ENCODE results near the gene HPSE2.

The HPSE2 gene

DNA sequence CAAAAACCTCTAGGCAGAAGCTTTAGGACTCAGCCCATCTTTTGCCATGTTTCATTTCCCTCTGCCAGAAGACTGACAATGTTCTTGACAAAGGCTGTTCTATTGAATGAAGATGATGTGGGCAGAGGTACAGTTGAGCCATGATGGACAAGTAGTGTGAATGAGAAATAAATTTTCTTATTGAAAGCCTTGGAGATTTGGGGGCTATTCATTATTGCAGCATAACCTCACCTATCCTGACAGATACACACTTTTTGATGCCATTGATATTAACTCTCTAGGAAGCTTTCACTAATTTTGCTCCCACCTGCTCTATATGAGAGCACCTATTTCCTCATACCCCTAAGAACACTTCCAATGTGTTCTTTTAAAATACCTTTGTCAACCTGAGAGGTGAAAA lies 752.0 kb downstream of the HPSE2 start:
- no peaks in the 10 kb centered on the region for H3K4me1 ChIP-seq (ENCODE audit: control insufficient read depth, low read depth, low read length)
- no peaks in the 10 kb centered on the region for H3K79me2 ChIP-seq (ENCODE audit: control insufficient read depth, insufficient read depth, low read length)
- no peak overlapping the region for H2BK5ac ChIP-seq (ENCODE audit: low read length)
- no peak overlapping the region for H3K23ac ChIP-seq (ENCODE audit: low read length)
- DNase-seq = no peak
- no peak overlapping the region for H3K4me3 ChIP-seq (ENCODE audit: low read length)
- H3K56ac ChIP-seq (ENCODE audit: low read length) = no peak overlapping the region
- no peak overlapping the region for H4K8ac ChIP-seq (ENCODE audit: low read depth, low read length)
- no peak overlapping the region for H4K5ac ChIP-seq (ENCODE audit: low read length)
- H3K36me3 ChIP-seq (ENCODE audit: control insufficient read depth, insufficient read depth, low read length) = no peaks in the 10 kb centered on the region
- no peak overlapping the region for H3K4me2 ChIP-seq (ENCODE audit: low read length)
- no peak overlapping the region for H3K9ac ChIP-seq (ENCODE audit: low read length)
- no peaks in the 10 kb centered on the region for H3K79me1 ChIP-seq (ENCODE audit: low read length)
- no peak overlapping the region for H2AK5ac ChIP-seq (ENCODE audit: low read length)
- H3K18ac ChIP-seq (ENCODE audit: low read length) = no peak overlapping the region
- peaks cover 1% of the 10 kb centered on the region for H3K27me3 ChIP-seq (ENCODE audit: insufficient read depth, low read length, poor library complexity)
- H3K27ac ChIP-seq (ENCODE audit: low read depth, low read length) = no peak overlapping the region
- H2BK120ac ChIP-seq (ENCODE audit: low read depth, low read length) = no peak overlapping the region
- no peak overlapping the region for H2BK15ac ChIP-seq (replicated peaks; ENCODE audit: low read depth)
- no peak overlapping the region for H3K4ac ChIP-seq (ENCODE audit: low read depth, low read length)

DNA sequence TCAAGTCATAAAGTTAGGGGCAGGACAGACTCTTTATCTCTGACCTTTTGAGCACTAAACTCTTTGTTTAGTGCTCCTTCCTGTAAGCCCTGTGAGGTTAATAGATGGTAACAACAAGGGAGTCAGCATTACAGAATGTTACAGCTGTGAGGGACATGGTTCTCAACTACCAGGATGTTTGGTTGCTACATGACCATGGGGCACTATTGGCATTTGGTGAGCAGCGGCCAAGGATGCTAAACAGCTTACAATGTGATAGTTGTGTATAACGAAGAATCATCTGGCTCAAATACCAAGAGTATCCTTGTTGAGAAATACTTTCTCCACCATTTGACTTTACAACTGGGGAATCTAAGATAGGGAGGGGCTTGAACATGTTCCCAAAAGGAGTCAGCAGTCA lies 753.6 kb downstream of the HPSE2 start:
- H3K79me1 ChIP-seq (ENCODE audit: low read length) = no peaks in the 10 kb centered on the region
- no peak overlapping the region for H4K8ac ChIP-seq (ENCODE audit: low read depth, low read length)
- H3K27ac ChIP-seq (ENCODE audit: low read depth, low read length) = no peak overlapping the region
- no peak overlapping the region for H3K56ac ChIP-seq (ENCODE audit: low read length)
- no peak overlapping the region for H2BK5ac ChIP-seq (ENCODE audit: low read length)
- no peak overlapping the region for H3K9ac ChIP-seq (ENCODE audit: low read length)
- no peak overlapping the region for H2AK5ac ChIP-seq (ENCODE audit: low read length)
- H3K36me3 ChIP-seq (ENCODE audit: control insufficient read depth, insufficient read depth, low read length) = no peaks in the 10 kb centered on the region
- H3K79me2 ChIP-seq (ENCODE audit: control insufficient read depth, insufficient read depth, low read length) = no peaks in the 10 kb centered on the region
- H3K23ac ChIP-seq (ENCODE audit: low read length) = no peak overlapping the region
- H3K4me1 ChIP-seq (ENCODE audit: control insufficient read depth, low read depth, low read length) = peaks cover 2% of the 10 kb centered on the region
- H3K4ac ChIP-seq (ENCODE audit: low read depth, low read length) = no peak overlapping the region
- H4K5ac ChIP-seq (ENCODE audit: low read length) = no peak overlapping the region
- no peak overlapping the region for H2BK120ac ChIP-seq (ENCODE audit: low read depth, low read length)
- WGBS (ENCODE audit: extremely low coverage, insufficient coverage, low lambda C conversion rate) = no CpG with 5 or more reads among the region's 2 CpGs
- H3K27me3 ChIP-seq (ENCODE audit: insufficient read depth, low read length, poor library complexity) = no peaks in the 10 kb centered on the region
- no peak for DNase-seq
- H2BK15ac ChIP-seq (replicated peaks; ENCODE audit: low read depth) = no peak overlapping the region
- no peak overlapping the region for H3K4me2 ChIP-seq (ENCODE audit: low read length)
- H3K4me3 ChIP-seq (ENCODE audit: low read length) = no peak overlapping the region
- no peak overlapping the region for H3K18ac ChIP-seq (ENCODE audit: low read length)

- Histone ChIP-seq H3K23ac (ENCODE audit: low read length) (no peak overlapping the region), H3K56ac (ENCODE audit: low read length) (no peak overlapping the region), H2BK120ac (ENCODE audit: low read depth, low read length) (no peak overlapping the region), H3K18ac (ENCODE audit: low read length) (no peak overlapping the region), H3K27me3 (ENCODE audit: insufficient read depth, low read length, poor library complexity) (no peaks in the 10 kb centered on the region), H3K36me3 (ENCODE audit: control insufficient read depth, insufficient read depth, low read length) (no peaks in the 10 kb centered on the region), H3K9ac (ENCODE audit: low read length) (no peak overlapping the region), H3K79me2 (ENCODE audit: control insufficient read depth, insufficient read depth, low read length) (no peaks in the 10 kb centered on the region), H4K5ac (ENCODE audit: low read length) (no peak overlapping the region), H2AK5ac (ENCODE audit: low read length) (no peak overlapping the region), H3K4me3 (ENCODE audit: low read length) (no peak overlapping the region), H3K79me1 (ENCODE audit: low read length) (no peaks in the 10 kb centered on the region), H3K4ac (ENCODE audit: low read depth, low read length) (no peak overlapping the region), H3K4me1 (ENCODE audit: control insufficient read depth, low read depth, low read length) (peaks cover 2% of the 10 kb centered on the region), H2BK5ac (ENCODE audit: low read length) (no peak overlapping the region), H2BK15ac (replicated peaks; ENCODE audit: low read depth) (no peak overlapping the region), H3K27ac (ENCODE audit: low read depth, low read length) (no peak overlapping the region), H4K8ac (ENCODE audit: low read depth, low read length) (no peak overlapping the region), H3K4me2 (ENCODE audit: low read length) (no peak overlapping the region)
- DNase-seq = no peak
- no CpG with 5 or more reads among the region's 5 CpGs for WGBS (ENCODE audit: extremely low coverage, insufficient coverage, low lambda C conversion rate)
Measured at GRCh38 chr10:98481404-98481945, 754.2 kb downstream of the HPSE2 start.

DNA sequence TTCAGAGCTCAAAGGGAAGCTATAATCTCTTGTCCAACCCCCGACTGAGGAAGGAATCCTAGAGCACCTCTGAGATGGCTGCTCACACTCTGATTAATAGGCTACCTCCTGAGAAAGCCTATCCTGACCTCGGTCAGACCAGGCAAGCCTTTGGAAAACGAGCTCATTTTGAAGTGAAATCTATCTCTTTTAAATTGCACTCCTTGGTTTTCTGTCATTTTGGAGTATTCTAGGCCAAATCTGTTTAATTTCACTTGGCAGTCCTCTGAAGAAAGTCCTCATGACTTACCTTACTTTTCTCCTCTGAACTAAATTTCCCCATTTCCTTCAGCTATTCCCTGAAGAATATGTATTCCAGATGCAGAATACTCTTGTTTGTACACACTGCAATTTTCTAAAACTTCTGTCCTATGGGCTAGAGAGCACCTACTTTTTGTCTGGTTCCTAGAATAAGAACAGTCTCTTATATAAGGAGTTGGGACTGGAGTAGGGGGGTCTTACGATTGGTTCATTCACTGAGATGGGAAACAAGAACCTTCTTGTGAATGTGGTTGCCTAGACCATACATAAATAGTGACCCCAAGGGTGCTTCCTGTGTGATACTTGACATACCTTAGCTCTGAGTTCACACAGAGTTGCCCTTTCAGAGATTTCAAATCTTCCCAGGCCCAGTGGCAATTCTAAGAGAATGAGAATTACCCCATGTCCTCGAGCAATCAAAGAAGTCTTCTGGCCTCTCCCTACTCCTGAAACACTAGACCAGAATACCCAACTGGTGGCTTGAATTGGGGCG lies 757.0 kb downstream of the HPSE2 start:
- H2BK15ac ChIP-seq (replicated peaks; ENCODE audit: low read depth) = no peak overlapping the region
- peak; percentile 79 for DNase-seq

DNA sequence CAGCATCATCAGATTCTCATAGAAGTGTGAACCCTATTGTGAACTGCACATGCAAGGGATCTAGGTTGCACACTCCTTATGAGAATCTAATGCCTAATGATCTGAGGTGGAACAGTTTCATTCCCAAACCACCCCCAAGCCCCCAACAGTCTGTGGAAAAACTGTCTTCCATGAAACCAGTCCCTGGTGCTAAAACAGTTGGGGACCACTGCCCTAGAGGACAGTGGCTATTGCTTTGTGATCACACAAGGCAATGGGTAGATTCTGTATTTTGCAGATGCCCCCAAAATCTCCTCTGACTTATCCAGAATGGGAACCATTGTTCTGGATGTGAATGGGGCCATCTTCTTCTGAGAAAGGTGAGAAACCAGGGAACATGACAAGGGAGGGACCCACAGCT lies 757.8 kb downstream of the HPSE2 start:
- no peak overlapping the region for H2BK15ac ChIP-seq (replicated peaks; ENCODE audit: low read depth)
- no peak overlapping the region for H3K27ac ChIP-seq (ENCODE audit: low read depth, low read length)
- H2AK5ac ChIP-seq (ENCODE audit: low read length) = no peak overlapping the region
- H3K23ac ChIP-seq (ENCODE audit: low read length) = no peak overlapping the region
- no peak overlapping the region for H3K56ac ChIP-seq (ENCODE audit: low read length)
- no peak overlapping the region for H2BK120ac ChIP-seq (ENCODE audit: low read depth, low read length)
- H4K5ac ChIP-seq (ENCODE audit: low read length) = no peak overlapping the region
- no peak overlapping the region for H3K18ac ChIP-seq (ENCODE audit: low read length)
- H3K36me3 ChIP-seq (ENCODE audit: control insufficient read depth, insufficient read depth, low read length) = no peaks in the 10 kb centered on the region
- no peak overlapping the region for H3K4me3 ChIP-seq (ENCODE audit: low read length)
- DNase-seq = no peak
- no peak overlapping the region for H4K8ac ChIP-seq (ENCODE audit: low read depth, low read length)
- H3K27me3 ChIP-seq (ENCODE audit: insufficient read depth, low read length, poor library complexity) = no peaks in the 10 kb centered on the region
- no peaks in the 10 kb centered on the region for H3K79me2 ChIP-seq (ENCODE audit: control insufficient read depth, insufficient read depth, low read length)
- no peak overlapping the region for H3K9ac ChIP-seq (ENCODE audit: low read length)
- H2BK5ac ChIP-seq (ENCODE audit: low read length) = no peak overlapping the region
- no peak overlapping the region for H3K4me2 ChIP-seq (ENCODE audit: low read length)
- H3K4ac ChIP-seq (ENCODE audit: low read depth, low read length) = no peak overlapping the region
- H3K79me1 ChIP-seq (ENCODE audit: low read length) = no peaks in the 10 kb centered on the region
- peaks cover 2% of the 10 kb centered on the region for H3K4me1 ChIP-seq (ENCODE audit: control insufficient read depth, low read depth, low read length)

More for the DNA sequence above, 757.0 kb downstream of the HPSE2 start:
- H2AK5ac ChIP-seq (ENCODE audit: low read length) = no peak overlapping the region
- no peaks in the 10 kb centered on the region for H3K79me1 ChIP-seq (ENCODE audit: low read length)
- no CpG with 5 or more reads among the region's 6 CpGs for WGBS (ENCODE audit: extremely low coverage, insufficient coverage, low lambda C conversion rate)
- no peaks in the 10 kb centered on the region for H3K36me3 ChIP-seq (ENCODE audit: control insufficient read depth, insufficient read depth, low read length)
- no peak overlapping the region for H3K9ac ChIP-seq (ENCODE audit: low read length)
- H3K18ac ChIP-seq (ENCODE audit: low read length) = peak overlapping the region; percentile 40
- H3K27ac ChIP-seq (ENCODE audit: low read depth, low read length) = no peak overlapping the region
- no peak overlapping the region for H3K4me2 ChIP-seq (ENCODE audit: low read length)
- H4K8ac ChIP-seq (ENCODE audit: low read depth, low read length) = no peak overlapping the region
- H3K4ac ChIP-seq (ENCODE audit: low read depth, low read length) = no peak overlapping the region
- H3K79me2 ChIP-seq (ENCODE audit: control insufficient read depth, insufficient read depth, low read length) = no peaks in the 10 kb centered on the region
- no peak overlapping the region for H4K5ac ChIP-seq (ENCODE audit: low read length)
- no peak overlapping the region for H2BK5ac ChIP-seq (ENCODE audit: low read length)
- H3K27me3 ChIP-seq (ENCODE audit: insufficient read depth, low read length, poor library complexity) = no peaks in the 10 kb centered on the region
- no peak overlapping the region for H3K23ac ChIP-seq (ENCODE audit: low read length)
- peaks cover 2% of the 10 kb centered on the region for H3K4me1 ChIP-seq (ENCODE audit: control insufficient read depth, low read depth, low read length)
- H3K4me3 ChIP-seq (ENCODE audit: low read length) = no peak overlapping the region
- no peak overlapping the region for H3K56ac ChIP-seq (ENCODE audit: low read length)
- no peak overlapping the region for H2BK120ac ChIP-seq (ENCODE audit: low read depth, low read length)

- no peaks in the 10 kb centered on the region for H3K79me2 ChIP-seq (ENCODE audit: control insufficient read depth, insufficient read depth, low read length)
- H3K4me2 ChIP-seq (ENCODE audit: low read length) = no peak overlapping the region
- H4K5ac ChIP-seq (ENCODE audit: low read length) = no peak overlapping the region
- no peak overlapping the region for H3K27ac ChIP-seq (ENCODE audit: low read depth, low read length)
- H3K36me3 ChIP-seq (ENCODE audit: control insufficient read depth, insufficient read depth, low read length) = no peaks in the 10 kb centered on the region
- H3K27me3 ChIP-seq (ENCODE audit: insufficient read depth, low read length, poor library complexity) = no peaks in the 10 kb centered on the region
- H3K23ac ChIP-seq (ENCODE audit: low read length) = no peak overlapping the region
- no peak overlapping the region for H2BK15ac ChIP-seq (replicated peaks; ENCODE audit: low read depth)
- no peak overlapping the region for H2BK5ac ChIP-seq (ENCODE audit: low read length)
- H2AK5ac ChIP-seq (ENCODE audit: low read length) = no peak overlapping the region
- no peak overlapping the region for H3K9ac ChIP-seq (ENCODE audit: low read length)
- H3K4me1 ChIP-seq (ENCODE audit: control insufficient read depth, low read depth, low read length) = peaks cover 2% of the 10 kb centered on the region
- no peaks in the 10 kb centered on the region for H3K79me1 ChIP-seq (ENCODE audit: low read length)
- no peak overlapping the region for H3K56ac ChIP-seq (ENCODE audit: low read length)
- DNase-seq = no peak
- no peak overlapping the region for H3K4me3 ChIP-seq (ENCODE audit: low read length)
- no peak overlapping the region for H4K8ac ChIP-seq (ENCODE audit: low read depth, low read length)
- H2BK120ac ChIP-seq (ENCODE audit: low read depth, low read length) = no peak overlapping the region
- H3K18ac ChIP-seq (ENCODE audit: low read length) = no peak overlapping the region
- H3K4ac ChIP-seq (ENCODE audit: low read depth, low read length) = no peak overlapping the region
Measured at GRCh38 chr10:98474628-98475027, 761.0 kb downstream of the HPSE2 start.

Data from mesendoderm (in vitro differentiated cells).